GM19240 (cell line): ENCODE measurements around the gene SCAF11.

Experiments
- DNase-seq: peaks from one replicate; pipeline ENCODE4 v3.0.0; 2011; ENCODE audit warnings: low spot score; ENCODE audit not compliant: insufficient read length

The SCAF11 gene

DNA sequence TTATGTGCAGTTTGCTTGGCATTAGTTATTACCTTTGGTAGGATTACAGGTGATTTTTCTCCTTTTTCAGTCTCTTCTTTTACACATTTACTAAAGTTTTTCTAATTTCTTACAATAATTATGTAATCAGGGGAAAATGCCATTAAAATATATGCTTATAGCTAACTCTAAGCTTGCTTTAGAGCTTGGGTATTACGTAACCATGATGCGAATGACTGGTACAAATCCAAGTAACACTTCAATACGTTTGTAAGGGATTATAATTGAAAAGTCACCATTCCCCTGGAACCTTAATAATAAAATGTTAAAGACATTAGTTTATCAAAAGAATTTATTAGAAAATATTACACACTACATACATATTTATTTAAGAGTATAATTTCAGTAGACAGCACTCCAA, 71.6 kb downstream of the SCAF11 start:
- no peak for DNase-seq

DNA sequence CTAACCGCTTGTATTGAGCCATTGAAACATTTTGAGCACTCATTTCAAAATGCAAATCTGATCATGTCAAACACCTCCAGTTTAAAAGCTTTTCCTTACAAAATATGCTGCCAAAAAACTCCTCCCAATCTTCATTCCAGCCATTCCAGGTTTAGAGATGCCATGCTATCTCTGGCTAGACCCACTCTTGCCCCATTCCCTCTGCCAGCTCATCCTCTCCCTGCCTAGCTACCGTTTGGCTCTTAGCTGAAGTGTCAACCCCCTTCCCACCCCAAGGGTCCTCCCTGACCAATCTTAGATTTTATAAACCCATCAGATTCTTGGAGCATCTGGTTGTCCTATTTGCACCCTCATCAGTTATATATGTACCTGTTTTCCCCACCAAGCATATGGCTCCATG, 75.0 kb downstream of the SCAF11 start:
- no peak for DNase-seq

- no peak for DNase-seq
Measured at GRCh38 chr12:45914090-45914489, 76.3 kb downstream of the SCAF11 start.

DNA sequence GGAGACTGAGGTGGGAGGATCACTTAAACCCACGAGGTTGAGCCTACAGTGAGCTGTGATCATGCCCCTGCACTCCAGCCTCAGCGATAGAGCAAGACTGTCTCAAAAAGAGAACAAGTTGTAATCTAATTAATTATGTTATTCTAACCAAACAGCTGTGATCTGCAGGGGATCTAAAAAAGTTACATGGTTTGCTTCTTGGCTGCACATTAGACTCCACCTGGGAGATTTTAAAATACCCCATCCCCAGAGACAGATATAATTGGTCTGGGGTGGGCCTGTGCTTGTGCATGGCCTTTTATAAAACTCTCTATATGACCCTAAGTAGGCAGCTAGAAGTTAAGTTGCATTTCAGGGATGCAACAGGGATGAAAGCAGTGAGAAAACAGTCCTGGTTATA, 76.7 kb downstream of the SCAF11 start:
- no peak for DNase-seq

DNA sequence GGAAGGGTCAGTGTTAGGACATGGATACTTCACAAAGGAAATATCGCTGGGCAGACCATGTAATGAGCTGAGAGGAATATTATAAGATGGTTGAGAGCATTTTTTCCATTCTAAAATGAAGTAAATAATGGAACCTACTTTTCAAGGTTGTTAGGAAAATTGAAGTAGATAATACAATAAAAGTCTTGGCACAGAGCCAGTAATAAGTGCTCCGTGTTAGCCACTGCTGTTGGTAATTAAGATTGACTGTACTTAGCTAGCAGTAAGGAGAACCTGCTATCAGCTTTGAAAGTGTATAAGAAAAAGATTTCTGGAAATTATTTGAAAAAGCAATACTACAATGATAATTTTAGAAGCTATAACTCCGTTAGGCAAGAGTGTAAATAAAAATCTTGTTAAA, 77.6 kb downstream of the SCAF11 start:
- no peak for DNase-seq

DNA sequence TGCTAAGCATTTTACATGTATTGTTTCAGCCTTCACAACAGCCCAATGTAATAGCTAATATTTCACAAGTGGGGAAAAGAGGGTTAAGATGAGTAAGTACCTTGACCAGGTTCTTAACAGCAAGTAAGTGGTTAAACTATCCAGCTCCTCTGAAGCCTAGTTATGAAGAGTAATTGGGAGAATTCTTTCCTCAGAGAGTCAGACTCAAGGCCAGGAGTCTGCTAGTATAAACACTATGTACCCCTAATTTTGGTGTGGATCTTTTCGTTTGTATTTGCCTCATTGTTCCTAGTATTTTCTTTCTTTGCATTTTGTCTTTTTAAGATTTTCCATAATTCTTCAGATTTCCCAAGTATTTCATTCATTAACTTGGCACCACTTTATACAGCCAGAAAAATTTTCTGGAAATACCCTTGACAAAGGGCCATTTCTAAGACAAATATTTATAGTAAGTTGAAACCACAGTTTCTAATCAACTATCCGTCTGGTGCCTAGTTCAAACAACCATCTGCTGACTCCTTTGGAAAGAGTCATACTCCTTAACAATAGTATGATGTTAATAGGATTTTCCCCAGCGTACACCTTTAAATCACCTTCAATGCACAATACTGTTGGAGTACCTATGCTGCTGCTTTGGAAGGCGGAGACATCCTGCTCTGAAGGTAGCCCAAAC, 81.2 kb downstream of the SCAF11 start:
- no peak for DNase-seq

DNA sequence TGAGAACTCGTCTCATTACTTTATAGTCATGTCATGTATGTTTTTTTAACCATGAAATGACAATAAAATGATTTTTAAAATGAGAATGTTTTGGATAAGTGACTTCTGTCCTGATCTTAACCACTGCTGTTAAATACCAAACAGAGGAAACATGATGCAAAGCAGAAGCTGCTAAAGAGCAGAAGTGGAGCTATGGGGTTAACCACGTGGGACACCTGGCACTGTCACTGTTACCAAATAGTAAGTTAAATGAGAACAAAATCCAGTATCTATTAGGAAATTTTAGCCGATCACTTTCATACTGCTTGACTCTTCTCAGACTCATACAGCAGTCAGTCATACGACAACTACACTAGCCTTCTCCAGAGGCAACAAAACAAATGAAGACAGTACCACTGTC, 82.4 kb downstream of the SCAF11 start:
- DNase-seq = no peak

GRCh38 chr12:45898094-45898493, 92.3 kb downstream of the SCAF11 start:
- no peak for DNase-seq

GRCh38 chr12:45895961-45896360, 94.4 kb downstream of the SCAF11 start:
- DNase-seq = no peak

GRCh38 chr12:45893240-45893639, 97.1 kb downstream of the SCAF11 start:
- no peak for DNase-seq

DNA sequence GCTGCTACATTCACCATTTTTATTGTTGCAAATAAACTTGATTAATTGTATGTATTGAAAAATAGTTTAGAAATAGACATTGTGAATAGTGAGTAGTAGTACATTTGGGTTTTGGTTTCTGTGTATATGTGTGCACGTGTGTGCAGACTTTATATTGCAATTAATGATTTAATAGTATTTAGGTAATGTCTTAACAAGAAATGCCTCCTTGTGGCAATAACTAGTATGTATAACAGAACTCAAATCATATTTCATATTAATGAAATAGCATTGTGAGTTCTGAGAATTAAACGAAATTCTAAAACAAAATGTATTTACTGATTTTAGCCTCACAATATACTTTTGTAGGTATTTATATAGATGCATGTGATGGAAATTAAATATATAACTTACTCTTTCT, 100.1 kb downstream of the SCAF11 start:
- no peak for DNase-seq

GRCh38 chr12:45887544-45887943, 102.8 kb downstream of the SCAF11 start:
- no peak for DNase-seq

DNA sequence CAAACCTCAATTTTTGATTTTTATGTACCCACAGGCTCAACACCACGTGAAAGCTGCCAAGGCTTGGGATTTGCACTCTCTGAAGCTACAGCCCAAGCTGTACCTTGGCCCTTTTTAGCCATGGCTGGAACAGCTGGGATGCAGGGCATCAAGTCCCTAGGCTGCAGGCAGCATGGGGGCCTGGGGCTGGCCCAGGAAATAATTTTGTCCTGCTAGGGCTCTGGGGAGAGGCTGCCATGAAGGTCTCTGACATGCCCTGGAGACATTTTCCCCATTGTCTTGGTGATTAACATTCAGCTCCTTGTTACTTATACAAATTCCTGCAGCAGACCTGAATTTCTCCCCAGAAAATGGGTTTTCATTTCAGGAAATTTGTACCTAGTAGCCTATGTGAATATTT, 103.7 kb downstream of the SCAF11 start:
- no peak for DNase-seq

DNA sequence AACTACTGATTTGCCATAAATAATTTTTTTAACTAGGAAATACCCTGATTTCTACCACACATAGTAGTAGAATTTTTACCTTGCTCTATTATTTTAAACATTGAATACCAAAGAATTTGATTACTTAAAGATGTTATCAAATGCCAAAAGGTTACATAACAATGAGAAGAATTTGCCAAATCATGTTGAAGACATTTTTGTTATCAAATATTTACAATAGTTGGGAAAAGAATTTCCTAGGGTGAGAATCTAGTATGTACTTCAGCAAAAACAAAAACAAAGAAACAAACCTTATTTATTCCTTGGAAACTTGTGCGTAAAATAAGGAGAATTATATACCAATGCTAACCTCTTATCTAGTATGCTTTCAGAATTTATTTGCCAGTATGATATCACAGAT, 107.2 kb downstream of the SCAF11 start:
- DNase-seq = no peak

GRCh38 chr12:45880533-45880932, 109.8 kb downstream of the SCAF11 start:
- no peak for DNase-seq

GRCh38 chr12:45879363-45879895, 110.9 kb downstream of the SCAF11 start:
- DNase-seq = no peak

DNA sequence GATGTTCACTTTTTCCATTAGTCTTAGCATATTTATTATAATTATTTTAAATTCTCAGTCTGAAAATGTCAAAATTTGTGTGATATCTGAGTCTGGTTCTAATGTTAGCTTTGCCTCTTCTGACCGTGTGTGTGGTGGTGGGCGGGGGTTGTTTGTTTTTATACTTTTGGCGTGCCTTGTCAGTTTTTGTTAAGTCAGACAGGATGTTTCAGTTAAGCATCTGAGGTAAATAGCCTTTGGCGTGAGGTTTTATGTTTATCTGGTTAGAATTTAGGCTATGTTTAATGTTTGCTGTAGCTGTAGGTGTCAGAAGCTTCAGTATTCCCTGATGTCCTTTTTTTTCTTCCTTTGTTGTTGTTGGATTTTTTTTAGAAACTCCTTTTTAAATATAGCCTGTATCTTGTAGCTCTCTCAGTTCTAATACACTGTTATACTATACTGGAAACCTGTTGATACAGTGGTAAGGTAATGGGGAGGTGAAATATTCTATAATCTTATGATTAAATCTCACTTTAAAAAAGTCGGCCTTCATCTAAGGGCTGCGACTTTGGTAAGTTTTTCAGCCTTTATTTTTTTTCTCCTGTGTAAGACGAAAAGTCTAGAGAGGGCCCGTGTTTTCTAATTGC, 111.6 kb downstream of the SCAF11 start:
- no peak for DNase-seq

DNA sequence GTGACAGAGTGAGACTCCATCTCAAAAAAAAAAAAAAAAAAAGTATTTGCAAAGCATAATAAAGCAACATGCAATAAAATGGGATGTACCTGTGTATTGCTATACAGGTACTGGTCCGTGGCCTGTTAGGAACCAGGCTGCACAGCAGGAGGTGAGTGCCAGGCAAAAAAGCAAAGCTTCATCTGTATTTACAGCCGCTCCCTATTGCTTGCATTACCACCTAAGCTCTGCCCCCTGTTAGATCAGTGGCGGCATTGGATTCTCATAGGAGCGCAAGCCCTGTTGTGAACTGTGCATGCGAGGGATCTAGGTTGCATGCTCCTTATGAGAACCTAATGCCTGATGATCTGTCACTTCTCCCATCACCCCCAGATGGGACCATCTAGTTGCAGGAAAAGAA, 113.3 kb downstream of the SCAF11 start:
- no peak for DNase-seq

DNA sequence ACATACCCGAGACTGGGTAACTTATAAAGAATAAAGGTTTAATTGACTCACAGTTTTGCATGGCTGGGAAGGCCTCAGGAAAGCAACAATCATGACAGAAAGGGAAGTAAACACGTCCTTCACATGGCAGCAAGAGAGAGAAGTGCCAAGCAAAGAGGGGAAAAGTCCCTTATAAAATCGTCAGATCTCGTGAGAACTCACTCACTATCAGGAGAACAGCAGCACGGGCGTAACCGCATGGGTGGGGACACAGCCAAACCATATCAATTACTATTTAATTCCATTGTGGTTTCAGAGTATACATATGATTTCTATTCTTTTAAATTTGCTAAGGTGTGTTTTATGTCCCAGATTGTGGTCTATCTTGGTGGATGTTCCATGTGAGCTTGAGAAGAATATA, 117.9 kb downstream of the SCAF11 start:
- no peak for DNase-seq
